ENCODE measurements around the gene AGAP5. TPM values are rescaled to one million over a fixed set of nuclear protein-coding genes. Genes with fewer than 3 reads are reported as not detected.
"Not testable (repeated sequence)": the region's sequence is repeated elsewhere in the genome, so short reads cannot be mapped to it uniquely, and the experiment has no call there.

The AGAP5 gene
- total RNA-seq, 1 donor from 2014 or later, result 8.0 TPM

GRCh38 chr10:73742454-73742734 lies 44.5 kb upstream of the AGAP5 start:
- Mint-ChIP-seq H3K36me3 (ENCODE audit: low read depth, unreplicated experiment) (peaks cover 7% of the 10 kb centered on the region), H3K4me3 (ENCODE audit: unreplicated experiment) (no peak overlapping the region), H3K27me3 (ENCODE audit: unreplicated experiment) (peaks cover 15% of the 10 kb centered on the region), H3K4me1 (ENCODE audit: unreplicated experiment) (peaks cover 31% of the 10 kb centered on the region), H3K9me3 (ENCODE audit: unreplicated experiment) (no peaks in the 10 kb centered on the region), H3K27ac (ENCODE audit: unreplicated experiment) (no peak overlapping the region)
- no peak for DNase-seq (ENCODE audit: low spot score)
- no peak for TF ChIP-seq CTCF (IDR thresholded peaks at IDR 0.05; ENCODE audit: unreplicated experiment)

DNA sequence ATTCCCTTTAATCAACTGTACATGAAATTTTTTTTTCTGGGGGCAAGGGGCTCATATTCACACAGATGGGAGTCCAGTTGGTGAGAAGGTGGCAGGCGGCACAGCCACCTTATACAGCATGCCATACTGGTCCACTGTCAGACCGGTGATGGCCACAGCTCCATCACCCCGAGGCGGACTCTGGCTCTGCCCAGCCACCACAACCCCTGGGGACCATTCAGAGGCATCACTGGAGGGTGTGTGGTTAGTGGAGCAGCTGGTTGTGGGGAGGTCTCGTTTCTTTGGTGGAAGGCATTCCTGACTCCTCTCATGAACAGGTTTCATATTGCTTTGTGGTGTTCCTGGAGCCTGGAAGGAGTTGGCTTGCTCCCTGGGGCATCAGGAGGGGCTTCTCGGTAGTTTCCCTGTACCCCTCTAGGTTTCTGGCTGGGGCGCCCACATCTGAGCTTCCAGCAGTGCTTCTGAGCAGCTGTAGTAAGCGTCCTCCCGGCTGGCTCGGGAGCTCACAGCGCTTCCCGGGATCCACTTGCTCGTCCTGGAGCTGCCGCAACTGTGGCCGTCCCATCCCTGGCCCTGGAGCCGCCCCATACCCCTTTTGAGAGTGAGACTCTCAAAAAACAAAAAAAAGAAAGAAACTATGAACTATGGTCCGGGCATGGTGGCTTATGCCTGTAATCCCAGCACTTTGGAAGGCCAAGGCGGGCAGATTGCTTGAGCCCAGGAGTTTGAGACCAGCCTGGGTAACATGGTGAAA lies 42.8 kb upstream of the AGAP5 start:
- H3K4me1 Mint-ChIP-seq (ENCODE audit: unreplicated experiment), result peaks cover 23% of the 10 kb centered on the region
- H3K9me3 Mint-ChIP-seq (ENCODE audit: unreplicated experiment); DNase-seq (ENCODE audit: low spot score); H3K27ac Mint-ChIP-seq (ENCODE audit: unreplicated experiment); H3K36me3 Mint-ChIP-seq (ENCODE audit: low read depth, unreplicated experiment); H3K4me3 Mint-ChIP-seq (ENCODE audit: unreplicated experiment): not testable (repeated sequence)
- peaks cover 15% of the 10 kb centered on the region for H3K27me3 Mint-ChIP-seq (ENCODE audit: unreplicated experiment)

DNA sequence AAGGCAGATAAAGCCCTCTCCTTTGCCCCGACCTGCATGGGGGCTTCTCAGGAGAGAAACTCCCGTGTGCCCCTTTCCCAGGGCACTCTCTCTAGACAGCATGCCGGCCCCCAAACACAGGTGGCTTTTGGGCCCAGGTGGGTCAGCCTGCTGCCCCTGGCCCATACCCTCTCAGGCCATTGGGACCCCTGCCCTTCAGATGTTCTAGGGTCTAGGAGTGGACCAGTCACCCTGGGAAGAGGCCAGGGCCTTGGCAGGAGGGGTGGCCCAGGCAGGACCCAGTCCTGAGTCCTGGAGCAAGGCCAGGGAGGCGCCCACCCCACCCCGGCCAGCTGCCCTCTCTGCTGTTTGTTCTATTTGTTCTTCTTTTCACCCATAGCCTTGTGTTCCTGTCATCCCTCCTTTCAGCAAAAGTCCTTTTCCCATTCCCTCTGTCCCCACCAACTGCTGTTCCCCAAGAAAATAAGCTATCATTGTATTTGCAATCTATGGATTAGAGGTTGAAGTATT lies 36.9 kb upstream of the AGAP5 start:
- Mint-ChIP-seq H3K4me1 (ENCODE audit: unreplicated experiment) (peaks cover 10% of the 10 kb centered on the region), H3K9me3 (ENCODE audit: unreplicated experiment) (no peaks in the 10 kb centered on the region), H3K4me3 (ENCODE audit: unreplicated experiment) (no peak overlapping the region), H3K27ac (ENCODE audit: unreplicated experiment) (no peak overlapping the region), H3K27me3 (ENCODE audit: unreplicated experiment) (peaks cover 11% of the 10 kb centered on the region), H3K36me3 (ENCODE audit: low read depth, unreplicated experiment) (peaks cover 4% of the 10 kb centered on the region)
- DNase-seq (ENCODE audit: low spot score), result no peak
- no peak for TF ChIP-seq CTCF (IDR thresholded peaks at IDR 0.05; ENCODE audit: unreplicated experiment)

GRCh38 chr10:73734028-73734720 lies 36.3 kb upstream of the AGAP5 start:
- peaks cover 13% of the 10 kb centered on the region for H3K4me1 Mint-ChIP-seq (ENCODE audit: unreplicated experiment)
- no peak overlapping the region for H3K4me3 Mint-ChIP-seq (ENCODE audit: unreplicated experiment)
- H3K9me3 Mint-ChIP-seq (ENCODE audit: unreplicated experiment), result no peaks in the 10 kb centered on the region
- peaks cover 4% of the 10 kb centered on the region for H3K36me3 Mint-ChIP-seq (ENCODE audit: low read depth, unreplicated experiment)
- no peak overlapping the region for H3K27ac Mint-ChIP-seq (ENCODE audit: unreplicated experiment)
- TF ChIP-seq CTCF (IDR thresholded peaks at IDR 0.05; ENCODE audit: unreplicated experiment), result no peak
- no peak for DNase-seq (ENCODE audit: low spot score)
- H3K27me3 Mint-ChIP-seq (ENCODE audit: unreplicated experiment), result peaks cover 15% of the 10 kb centered on the region

GRCh38 chr10:73732931-73733623 lies 35.2 kb upstream of the AGAP5 start:
- H3K4me3 Mint-ChIP-seq (ENCODE audit: unreplicated experiment), result no peak overlapping the region
- peaks cover 15% of the 10 kb centered on the region for H3K27me3 Mint-ChIP-seq (ENCODE audit: unreplicated experiment)
- H3K4me1 Mint-ChIP-seq (ENCODE audit: unreplicated experiment), result peaks cover 13% of the 10 kb centered on the region
- H3K9me3 Mint-ChIP-seq (ENCODE audit: unreplicated experiment), result no peaks in the 10 kb centered on the region
- H3K36me3 Mint-ChIP-seq (ENCODE audit: low read depth, unreplicated experiment), result peaks cover 4% of the 10 kb centered on the region
- no peak for DNase-seq (ENCODE audit: low spot score)
- H3K27ac Mint-ChIP-seq (ENCODE audit: unreplicated experiment), result no peak overlapping the region
- no peak for TF ChIP-seq CTCF (IDR thresholded peaks at IDR 0.05; ENCODE audit: unreplicated experiment)
